Stimulated activated CD8-positive, alpha-beta memory T cell treated with anti-CD3 and anti-CD28 coated beads, Interleukin-2, amount 100 ng/mL, for 48 hours (primary cell): Measurements from ENCODE around the gene TXNRD1.
"Not testable (repeated sequence)": the region's sequence is repeated elsewhere in the genome, so short reads cannot be mapped to it uniquely, and the experiment has no call there.

ENCODE experiments used
- DNase-seq, 2 donors: peaks; one replicate each; pipeline ENCODE4 v3.0.0-alpha.2; 2020; ENCODE audit warnings: low read depth in 2 of 2

The TXNRD1 gene

DNA sequence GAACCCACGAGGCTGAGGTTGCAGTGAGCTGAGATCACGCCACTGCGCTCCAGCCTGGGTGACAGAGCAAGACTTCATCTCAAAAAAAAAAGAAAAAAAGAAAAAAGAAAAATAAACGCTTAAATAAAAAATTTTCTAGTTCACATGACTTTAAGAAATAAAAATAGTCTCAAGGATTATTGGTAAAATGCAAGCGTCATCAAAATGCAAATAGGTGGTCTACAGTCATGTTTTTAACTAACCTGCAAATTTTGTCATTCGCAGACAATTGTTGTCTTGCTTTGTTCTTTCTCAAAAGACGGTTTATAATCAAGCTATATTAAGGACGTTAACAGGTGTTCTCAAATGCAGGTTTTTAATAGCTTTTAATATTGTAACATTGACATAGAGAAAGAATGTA is 22.4 kb downstream of the TXNRD1 start:
- no peak for DNase-seq

DNA sequence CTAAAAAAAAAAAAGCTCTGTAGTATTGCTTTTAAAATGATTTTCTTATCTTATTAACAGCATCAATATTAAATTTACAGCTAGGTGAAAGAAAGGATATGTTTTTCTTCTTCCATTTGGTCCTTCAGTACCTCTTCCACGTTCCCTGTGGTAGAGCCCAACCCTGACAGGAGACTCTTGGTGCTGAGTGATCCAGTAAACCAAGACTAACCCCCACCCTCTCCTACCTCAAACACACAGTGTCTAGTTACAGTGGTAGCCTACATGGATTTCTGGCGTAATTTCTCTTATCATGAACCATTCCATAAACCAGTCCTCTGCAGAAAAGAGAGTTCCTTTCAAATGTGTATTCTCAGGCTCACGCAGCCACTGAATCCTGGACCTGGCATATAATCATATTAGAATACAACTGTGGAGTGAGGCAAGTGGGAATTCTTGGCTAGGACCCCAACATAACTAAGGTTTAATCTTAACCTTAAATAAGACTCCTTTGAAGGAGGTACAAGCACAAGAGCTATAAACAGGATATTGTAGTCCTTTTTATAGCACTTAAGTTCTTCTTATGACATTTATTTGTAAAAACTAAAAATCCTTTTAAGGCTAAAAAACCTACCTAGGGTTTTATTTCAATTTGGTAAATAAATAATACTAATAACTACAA is 27.1 kb downstream of the TXNRD1 start:
- DNase-seq, result no peak

DNA sequence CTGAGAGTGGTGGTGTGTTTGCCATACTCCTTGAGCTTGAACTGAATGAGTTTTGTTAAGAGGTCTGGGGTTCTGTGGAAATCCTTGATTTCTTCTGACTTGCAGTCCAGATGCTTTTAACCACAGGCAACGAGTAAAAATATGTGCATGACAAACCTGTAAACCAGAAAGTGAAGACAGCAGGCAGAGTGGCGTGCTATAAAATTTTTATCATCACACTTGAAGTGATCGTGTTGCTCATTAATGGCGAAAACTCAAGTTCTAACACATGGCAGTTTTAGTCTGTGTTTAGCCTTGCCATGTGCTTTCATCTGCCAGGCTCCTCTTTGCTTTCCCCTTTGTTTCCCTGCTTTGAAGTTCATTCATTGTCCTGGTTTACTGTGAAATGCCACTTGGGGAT is 28.0 kb downstream of the TXNRD1 start:
- DNase-seq, result no peak

DNA sequence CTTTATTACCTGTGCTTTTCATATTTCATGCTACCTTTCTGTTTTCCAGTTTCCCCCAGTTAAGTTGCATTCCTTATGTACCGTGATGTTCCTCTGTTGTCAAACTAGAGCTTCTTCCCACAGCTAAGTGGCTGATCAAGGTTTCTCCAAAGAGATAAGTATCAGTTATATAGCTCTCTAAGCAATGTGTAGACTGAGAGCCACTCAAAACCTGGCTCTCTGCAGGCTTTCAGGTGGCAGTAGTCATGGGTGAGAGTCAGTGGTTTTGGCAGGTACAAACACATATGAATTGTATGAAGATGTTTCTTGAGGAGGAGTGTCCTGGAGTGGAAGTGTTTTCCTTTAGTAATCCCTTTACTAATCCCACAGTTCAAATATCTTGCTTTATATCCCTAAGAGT is 28.4 kb downstream of the TXNRD1 start:
- no peak for DNase-seq

DNA sequence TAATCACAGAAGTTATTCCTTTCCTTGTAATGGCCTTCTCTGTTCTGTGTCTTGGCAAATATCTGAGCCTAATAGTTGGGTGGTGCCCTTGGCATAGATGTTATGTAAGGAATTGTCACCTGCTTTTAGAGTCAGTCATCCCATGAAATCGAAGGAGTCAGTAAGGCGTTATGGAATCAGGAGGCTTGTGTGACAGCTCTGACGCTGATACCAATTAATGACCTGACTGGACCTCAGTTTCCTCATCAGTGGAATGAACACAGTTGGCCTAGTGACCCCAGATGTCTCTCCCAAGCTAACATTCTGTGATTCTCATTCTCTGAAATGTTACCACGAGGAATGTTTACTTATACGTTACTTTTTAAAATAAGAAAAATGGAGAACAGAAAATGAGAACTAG is 32.1 kb downstream of the TXNRD1 start:
- no peak for DNase-seq

DNA sequence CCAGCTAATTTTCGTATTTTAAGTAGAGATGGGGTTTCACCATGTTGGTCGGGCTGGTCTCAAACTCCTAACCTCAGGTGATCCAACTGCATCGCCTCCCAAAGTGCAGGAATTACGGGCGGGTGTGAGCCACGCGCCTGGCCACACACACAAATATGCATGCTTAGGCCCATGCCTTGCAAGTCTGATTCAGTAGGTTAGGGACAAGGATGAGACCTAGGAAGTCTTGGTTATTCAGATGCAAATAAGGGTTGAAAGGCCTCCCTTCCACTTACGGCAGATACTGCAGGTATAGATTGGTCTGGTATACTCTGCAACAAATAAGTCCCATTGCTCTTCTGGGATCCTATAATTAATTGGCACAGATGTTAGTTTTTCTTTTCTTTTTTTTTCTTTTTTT is 32.9 kb downstream of the TXNRD1 start:
- no peak for DNase-seq

DNA sequence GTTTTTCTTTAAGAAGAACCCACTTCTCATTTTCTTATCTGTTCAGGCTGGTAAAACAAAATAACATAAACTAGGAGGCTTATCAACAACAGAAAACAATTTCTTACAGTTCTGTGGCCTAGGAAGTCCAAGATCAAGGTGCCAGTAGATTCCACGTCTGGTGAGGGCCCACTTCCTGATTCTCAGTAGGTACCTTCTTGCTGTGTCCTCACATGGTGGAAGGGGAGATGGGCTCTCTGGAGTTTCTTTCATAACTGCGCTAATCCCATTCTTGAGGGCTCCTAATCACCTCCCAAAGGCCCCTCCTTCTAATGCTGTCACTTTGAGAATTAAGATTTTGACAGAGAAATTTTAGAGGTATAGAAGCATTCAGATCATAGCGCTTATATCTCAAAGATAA is 33.4 kb downstream of the TXNRD1 start:
- no peak for DNase-seq

DNA sequence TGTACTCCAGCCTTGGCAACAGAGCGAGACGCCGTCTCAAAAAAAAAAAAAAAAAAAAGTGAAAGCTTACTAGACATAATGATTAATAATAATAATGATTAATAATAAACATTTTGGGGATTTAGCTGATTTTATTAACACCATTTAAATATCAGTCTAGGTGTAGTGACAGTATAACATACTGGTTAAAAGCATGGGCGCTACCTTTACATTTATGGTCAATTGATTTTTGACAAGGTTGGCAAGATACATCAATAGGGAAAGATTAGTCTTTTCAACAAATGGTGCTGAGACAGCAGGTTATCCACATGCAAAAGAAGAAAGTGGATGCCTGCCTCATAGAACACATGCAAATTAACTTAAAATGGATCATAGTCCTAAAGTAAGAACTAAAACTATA is 34.3 kb downstream of the TXNRD1 start:
- no peak for DNase-seq

DNA sequence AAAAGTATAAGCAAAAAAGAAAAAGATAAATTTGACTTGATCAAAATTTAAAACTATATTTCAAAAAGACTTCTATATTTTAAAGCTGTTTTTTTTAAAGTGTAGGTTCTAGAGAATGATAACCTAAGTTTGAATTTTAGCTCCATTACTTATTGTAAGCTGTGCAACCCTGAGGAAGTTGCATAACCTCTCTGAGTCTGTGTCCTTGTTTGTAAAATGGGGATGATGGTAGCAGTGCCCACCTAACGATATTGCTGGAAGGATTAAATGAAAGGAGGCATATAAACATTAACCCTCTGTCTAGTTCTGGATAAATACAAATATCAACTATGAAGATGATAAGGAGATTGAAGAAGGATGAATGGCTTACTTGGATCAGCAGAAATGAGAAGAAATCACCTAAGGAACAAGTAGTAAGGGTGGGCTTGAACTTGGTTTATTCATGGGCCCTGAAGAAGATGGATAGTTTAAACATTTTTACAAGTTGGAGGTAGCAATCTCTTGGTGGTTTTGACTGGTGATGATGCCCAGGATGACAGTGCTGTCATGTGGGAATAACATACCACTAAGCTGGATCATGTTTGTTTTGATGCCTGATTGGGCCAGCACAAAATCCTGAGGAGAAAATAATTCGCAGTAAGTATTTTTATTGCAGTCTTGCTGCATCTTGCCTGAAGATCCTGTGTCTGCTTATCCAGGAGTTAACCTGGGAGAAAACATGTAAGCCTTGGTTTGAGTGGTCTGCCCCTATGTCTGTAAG is 35.0 kb downstream of the TXNRD1 start:
- no peak for DNase-seq

DNA sequence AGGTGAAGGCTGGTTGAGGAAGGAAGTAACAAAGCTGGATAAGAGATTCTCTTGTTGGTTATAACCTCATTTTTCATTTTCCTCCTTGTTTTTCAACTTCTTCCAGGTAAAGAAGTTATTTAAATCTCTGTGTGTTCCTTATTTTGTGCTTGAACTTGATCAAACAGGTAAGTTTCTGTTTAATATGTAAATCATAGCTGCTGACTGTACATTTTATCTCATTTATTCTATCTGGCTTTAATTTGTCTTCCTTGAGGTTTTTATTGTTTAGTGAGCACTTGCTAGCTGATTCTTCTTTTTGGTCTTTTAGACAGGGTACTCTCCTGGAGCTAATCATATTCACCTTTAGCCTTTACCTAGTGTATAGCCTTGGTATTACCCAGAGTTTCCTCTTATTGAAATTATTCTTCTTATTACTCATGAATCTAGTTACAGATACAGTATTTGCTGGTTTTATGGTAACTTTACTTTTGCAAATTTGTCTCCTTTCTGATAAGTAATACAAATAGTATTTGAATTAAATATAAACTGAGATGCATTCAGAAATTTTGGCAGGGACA is 42.4 kb downstream of the TXNRD1 start:
- no peak for DNase-seq

DNA sequence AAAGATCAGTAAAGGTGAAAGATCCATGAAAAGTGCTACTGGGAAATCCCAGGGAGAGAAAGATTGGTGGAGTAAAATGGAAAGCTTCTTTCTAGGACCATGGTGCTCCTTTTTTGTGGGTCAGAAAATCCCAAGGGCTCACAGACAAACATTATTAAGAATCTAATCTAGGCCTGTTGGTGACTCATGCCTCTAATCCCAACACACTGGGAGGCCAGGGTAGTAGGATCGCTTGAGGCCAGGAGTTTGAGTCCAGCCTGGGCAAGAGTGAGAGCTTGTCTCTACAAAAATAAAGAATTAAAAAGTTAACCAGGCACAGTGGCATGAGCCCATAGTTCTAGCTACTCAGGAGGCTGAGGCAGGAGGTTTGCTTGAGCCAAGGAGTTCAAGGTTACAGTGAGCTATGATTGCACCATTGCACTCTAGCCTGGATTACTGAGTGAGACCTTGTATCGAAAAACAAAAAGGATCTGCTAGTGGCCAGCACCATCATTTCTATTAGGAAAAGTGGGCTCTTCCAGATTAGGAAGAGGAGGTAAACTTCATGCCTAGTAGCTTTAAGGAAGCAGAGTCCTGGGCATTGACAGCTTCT is 43.0 kb downstream of the TXNRD1 start:
- no peak for DNase-seq

DNA sequence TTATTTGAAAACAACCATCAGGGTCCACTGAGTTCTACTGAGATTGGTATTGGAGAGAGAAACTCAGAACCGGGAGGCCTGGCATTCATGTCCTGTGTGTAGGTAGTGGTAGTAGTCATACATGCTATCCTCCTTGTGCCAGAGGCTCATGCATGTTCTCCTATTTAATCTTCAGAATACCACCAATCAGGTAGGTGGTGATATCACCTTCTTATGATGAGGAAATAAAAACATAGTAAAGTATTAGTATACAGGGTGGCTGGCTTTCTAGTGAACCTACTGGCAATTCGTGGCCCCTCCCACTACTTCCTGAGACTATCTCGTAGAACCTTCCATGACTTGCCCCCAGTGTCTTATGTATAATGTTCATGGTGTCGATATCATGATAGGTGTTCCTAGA is 47.4 kb downstream of the TXNRD1 start:
- DNase-seq, result no peak

DNA sequence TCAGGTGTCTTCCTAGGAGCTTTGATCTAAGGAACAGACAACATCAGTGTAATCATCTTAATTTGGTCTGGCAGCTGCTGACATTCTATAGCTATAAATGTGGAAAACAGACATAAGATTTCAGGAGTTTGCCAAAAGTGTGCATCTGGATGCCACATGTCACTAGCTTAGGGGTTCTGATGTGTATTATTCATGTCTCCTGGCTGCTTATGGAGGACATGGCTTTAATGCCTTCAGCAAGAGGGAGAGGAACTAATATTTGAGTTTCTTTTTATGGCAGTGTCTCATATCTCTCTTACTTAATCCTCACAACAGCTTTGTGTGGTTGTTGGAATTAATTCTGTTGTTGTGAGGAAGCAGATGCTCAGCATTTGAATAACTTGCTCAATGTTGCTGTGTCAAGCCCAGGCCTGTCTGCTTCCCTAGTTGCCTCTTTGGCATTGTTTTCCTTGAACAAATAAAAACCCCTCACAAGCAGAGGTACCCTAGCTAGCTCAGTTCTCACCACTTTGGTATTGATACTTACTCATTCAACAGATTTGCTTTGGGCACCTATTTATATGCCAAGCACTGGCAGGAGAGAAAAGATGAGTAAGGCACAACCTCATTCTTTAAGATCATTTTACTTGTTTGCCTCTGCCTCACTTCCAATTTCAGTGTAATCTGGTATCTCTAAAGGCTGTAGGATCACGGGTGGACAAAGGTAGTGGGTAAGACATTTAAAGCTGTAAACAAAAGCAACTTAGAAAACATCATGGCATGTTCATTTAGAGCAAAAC is 48.2 kb downstream of the TXNRD1 start:
- DNase-seq, result no peak

DNA sequence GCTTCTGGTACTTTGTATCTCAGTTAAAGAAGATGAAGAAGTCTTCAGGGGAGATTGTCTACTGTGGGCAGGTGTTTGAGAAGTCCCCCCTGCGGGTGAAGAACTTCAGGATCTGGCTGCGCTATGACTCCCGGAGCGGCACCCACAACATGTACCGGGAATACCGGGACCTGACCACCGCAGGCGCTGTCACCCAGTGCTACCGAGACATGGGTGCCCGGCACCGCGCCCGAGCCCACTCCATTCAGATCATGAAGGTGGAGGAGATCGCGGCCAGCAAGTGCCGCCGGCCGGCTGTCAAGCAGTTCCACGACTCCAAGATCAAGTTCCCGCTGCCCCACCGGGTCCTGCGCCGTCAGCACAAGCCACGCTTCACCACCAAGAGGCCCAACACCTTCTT is 49.9 kb downstream of the TXNRD1 start:
- not testable (repeated sequence) for DNase-seq

DNA sequence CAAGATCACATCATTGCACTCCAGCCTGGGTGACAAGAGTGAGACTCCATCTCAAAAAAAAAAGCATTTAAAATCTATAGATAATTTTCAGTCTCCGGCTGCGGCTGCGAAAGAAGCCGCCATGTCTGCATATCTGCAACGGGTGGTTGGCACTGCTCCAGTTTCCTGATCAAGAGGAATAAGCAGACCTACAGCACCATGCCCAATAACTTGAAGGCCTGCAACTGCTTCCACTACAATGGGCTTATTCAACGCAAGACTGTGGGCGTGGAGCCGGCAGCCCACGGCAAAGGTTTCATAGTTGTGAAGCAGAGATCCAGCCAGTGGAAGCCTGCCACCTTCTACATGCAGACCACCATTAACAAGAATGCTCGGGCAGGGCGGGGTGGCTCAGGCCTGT is 57.4 kb downstream of the TXNRD1 start:
- DNase-seq, result no peak

DNA sequence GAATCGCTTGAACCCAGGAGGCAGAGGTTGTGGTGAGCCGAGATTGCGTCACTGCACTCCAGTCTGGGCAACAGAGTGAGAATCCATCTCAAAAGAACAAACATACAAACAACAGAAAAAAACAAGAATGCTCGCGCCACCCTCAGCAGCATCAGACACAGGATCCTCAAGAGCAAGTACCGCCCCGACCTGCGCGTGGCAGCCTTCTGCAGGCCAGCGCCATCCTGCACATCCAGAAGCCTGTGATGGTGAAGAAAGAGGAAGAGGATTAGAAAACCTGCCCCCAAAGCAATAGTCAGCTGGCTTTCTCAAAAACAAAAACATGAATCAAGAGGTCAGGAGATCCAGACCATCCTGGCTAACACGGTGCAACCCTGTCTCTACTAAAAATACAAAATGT is 57.9 kb downstream of the TXNRD1 start:
- no peak for DNase-seq

DNA sequence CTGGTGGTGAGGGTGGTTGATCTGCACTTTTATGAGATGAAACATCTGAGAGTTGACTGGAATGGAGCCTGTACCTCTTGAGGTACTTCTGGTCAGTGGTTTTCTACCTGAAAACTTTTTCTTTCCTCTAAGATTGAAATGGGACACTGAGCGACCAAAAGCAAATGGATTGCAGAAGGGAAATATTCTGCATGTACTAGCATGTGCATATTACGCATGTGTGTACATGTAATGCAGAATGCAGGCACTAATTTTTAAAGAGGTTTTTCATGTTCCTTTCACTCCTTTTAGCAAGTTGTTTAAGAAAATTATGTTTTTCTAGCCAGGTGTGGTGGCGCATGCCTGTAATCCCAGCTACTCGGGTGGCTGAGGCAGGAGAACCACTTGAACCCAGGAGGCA is 59.2 kb downstream of the TXNRD1 start:
- no peak for DNase-seq

DNA sequence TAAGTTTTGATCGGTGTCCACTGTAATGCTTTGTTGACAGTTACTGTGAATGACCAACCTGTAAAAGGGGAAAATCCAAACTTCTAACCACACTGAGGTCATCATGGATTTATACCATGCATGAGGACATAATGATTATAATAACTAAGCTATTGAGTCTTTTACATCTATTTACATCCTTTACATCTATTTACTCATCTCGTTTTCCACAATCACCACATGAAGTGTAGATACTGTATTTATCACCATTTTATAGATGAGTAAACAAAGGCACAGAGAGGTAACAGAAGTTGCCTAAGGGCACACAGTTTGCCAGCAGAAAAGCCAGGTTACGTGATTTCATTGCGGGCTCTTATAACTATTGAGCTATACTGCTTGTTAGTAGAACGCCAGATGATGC is 60.1 kb downstream of the TXNRD1 start:
- no peak for DNase-seq

DNA sequence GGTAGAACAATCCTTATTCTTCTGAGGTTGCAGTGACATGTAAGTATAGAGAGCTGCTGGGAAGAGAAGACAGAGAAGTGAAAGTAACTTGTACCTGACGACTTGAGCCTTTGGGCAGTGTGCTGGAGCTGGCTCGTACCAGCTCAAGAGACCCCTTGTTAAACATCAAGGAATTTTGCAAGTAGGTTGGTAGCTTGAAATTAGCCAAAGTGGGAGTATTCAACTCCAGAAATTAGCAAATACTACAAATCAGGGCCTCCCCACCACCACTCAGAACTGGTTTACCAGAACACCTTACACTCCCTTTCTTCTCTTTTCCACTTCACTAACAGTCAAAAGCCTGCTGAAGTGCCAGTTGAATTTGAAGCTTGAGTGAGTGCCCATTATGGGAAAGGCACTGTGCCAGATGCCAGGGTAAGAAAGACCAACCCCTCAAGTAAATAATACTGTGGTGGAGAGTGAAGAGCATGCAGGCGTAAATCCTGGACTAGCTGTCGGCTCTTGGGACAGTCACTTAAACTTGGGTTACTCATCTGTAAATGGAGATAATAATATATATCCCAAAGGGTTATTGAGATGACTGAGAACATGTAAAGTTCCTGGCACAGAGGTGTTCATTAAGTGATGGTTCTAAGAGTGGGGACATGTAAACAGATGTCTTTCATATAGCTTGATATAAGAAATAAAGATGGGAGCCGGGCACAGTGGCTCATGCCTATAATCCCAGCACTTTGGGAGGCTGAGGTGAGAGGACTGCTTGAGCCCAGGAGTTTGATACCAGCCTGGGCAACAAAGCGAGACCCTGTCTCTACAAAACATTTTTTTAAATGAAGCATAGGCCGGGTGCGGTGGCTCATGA is 60.9 kb downstream of the TXNRD1 start:
- no peak for DNase-seq

DNA sequence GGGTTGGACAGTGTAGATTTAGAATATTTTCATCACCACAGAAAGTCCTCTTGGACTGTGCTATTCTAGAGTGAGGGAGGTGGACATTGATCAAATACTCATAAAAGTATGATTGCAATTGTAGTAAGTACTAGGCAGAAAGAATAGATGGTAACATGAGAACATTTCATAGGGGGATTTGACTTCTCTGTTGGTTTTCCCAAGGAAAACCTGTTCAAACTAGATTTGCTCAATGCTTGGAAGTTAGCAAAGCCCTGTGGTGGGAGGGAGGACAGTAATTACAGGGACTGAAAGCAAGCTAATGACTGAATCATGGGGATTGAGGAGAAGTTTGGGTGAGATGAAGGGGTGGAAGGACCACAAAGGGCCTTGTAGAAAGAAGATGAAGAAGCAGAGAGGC is 63.6 kb downstream of the TXNRD1 start:
- no peak for DNase-seq

DNA sequence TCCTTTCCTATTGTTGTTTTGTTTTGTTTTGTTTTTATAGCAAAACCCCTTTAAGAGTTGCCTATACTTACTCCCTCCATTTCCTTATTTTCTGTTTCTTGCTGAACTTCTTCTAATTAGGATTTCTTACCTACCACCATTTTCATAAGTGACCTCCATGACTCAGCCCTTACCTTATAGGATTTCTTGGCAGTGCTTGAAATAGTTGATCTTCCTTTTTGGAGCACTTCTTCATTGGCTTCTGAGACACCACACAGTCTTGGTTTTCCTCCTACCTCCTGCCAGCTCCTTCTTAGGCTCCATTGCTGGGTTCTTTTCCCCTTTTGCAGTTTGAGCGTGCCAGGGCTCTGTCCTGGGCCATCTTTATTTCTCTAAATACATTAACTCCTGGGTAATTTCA is 64.5 kb downstream of the TXNRD1 start:
- no peak for DNase-seq
